GM18508 (cell line): ENCODE data around the gene PDCD1LG2.
A peak's percentile ranks its signal among the peaks of the same experiment; 100 is the strongest.

Experiments
- ATAC-seq: cut with Tn5 transposase; IDR thresholded peaks from one replicate; pipeline ENCODE4 v1.9.1; 2021; ENCODE audit warnings: moderate number of reproducible peaks; ENCODE audit not compliant: insufficient read depth, unreplicated experiment

PDCD1LG2 gene

GRCh38 chr9:5596173-5596572 lies 85.8 kb downstream of the PDCD1LG2 start:
- ATAC-seq, result no peak

- ATAC-seq, result peak; percentile 57
These were observed 98.2 kb downstream of the PDCD1LG2 start for GRCh38 chr9:5608298-5609225.

- ATAC-seq, result no peak
These were observed 98.9 kb downstream of the PDCD1LG2 start for GRCh38 chr9:5609226-5609596.

- no peak for ATAC-seq
These were observed 100.2 kb downstream of the PDCD1LG2 start for GRCh38 chr9:5610491-5610890.

GRCh38 chr9:5611321-5612184 lies 101.2 kb downstream of the PDCD1LG2 start:
- no peak for ATAC-seq

GRCh38 chr9:5612185-5612530 lies 101.8 kb downstream of the PDCD1LG2 start:
- ATAC-seq, result no peak

GRCh38 chr9:5614192-5614591 lies 103.9 kb downstream of the PDCD1LG2 start:
- ATAC-seq, result no peak

GRCh38 chr9:5614985-5615384 lies 104.7 kb downstream of the PDCD1LG2 start:
- ATAC-seq, result no peak

GRCh38 chr9:5617749-5618148 lies 107.4 kb downstream of the PDCD1LG2 start:
- peak; percentile 93 for ATAC-seq

GRCh38 chr9:5620494-5620893 lies 110.2 kb downstream of the PDCD1LG2 start:
- no peak for ATAC-seq
